Limb (tissue), 2 donors: Measurements from ENCODE around the gene MEF2B.
A peak's percentile ranks its signal among the peaks of the same experiment; 100 is the strongest.
"Not testable (repeated sequence)": the region's sequence is repeated elsewhere in the genome, so short reads cannot be mapped to it uniquely, and the experiment has no call there.

ENCODE experiments used
- DNase-seq, 2 donors: peaks; one replicate each; pipeline ENCODE4 v3.0.0-alpha.2; 2016; ENCODE audit errors: extremely low spot score in 2 of 2

Gene MEF2B

DNA sequence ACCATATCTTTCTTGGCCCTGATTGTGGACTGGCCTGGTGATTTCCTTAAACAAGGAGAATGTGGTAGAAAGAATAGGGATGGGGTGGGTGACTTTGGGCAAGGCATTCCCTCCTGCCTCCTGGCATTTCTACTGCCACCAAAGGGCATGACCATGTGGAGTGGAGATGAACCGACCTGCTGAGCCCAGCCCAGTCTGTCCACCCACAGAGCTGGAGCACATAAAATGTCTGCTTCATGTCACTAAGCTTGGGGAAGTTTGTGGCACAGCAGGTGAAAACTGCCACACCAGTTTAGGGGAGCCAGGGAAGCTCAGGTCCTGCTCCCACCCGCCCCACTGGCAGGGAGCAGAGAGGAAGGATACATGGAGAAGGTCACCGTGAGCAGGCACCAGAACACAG, 38.1 kb downstream of the MEF2B start:
- DNase-seq: no peak

DNA sequence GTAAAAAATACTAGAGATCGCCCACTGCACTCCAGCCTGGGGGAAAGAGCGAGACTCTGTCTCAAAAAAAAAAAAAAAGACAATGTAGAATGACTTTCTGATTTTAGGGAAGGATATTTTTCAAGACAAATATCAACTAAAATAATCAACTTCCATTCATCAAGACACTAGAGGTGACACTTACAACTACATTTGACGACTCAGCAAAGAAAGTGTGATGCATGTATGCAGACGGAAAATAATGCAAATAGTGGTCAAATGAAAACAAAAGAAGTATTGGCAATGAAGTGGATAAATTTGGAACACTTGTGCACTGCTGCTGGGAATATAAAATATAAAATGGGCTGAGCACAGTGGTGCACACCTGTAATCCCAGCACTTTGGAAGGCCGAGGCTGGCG, 44.0 kb downstream of the MEF2B start:
- no peak for DNase-seq

DNA sequence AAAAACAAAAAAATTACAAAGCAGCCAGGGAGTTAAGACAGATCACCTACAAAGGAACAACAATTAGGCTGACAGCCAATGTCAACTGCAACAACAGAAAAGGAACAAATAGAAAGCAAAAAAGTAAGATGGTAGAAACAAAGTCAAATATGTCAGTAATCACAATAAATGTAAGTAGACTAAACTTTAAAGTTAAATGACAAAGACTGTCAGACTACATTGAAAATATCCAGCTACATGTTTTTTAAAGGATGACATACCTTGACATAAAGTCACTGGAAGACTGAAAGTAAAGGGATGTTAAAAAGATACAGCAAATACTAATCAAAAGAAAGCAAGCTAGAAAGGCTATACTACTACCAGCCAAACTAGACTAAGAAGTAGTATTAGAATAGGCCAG, 46.7 kb downstream of the MEF2B start:
- DNase-seq: no peak

DNA sequence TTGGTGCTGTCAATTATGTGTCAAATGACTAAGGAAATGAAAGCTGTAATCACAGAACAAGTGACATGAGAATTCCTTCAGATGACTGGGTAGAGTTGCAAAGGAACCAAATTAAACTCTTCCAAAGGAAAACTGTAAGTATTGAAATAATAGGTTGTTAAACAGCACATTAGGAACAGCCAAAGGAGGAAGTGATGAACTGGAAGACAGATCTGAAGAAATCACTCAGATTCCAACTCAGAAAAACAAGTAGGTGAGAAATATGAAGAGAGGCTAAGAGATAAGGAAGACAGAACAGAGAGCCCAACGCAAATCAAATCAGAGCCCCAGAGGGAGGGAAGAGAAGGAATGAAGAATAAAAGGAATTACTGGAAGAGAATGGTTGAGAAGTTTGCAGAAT, 47.2 kb downstream of the MEF2B start:
- DNase-seq: no peak

DNA sequence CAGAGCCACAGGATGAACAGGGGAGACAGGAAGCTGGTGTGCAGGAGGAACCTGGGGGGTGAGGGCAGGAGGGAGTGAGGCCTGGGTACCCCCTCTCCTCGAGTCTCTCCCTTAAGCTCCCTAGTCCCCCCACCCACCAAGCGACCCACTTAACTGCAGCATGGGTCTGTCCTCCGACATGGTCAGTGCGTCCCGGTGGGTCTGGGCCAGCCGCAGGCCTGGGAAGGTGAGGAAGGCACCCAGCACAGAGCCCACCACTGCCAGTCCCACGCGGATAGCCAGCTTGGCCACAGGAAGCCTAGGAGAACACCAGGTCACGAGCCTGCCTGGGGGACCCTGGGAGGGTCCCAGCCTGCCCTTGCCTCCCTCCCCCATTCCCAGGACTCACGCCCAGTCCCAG, 48.7 kb downstream of the MEF2B start:
- no peak for DNase-seq

DNA sequence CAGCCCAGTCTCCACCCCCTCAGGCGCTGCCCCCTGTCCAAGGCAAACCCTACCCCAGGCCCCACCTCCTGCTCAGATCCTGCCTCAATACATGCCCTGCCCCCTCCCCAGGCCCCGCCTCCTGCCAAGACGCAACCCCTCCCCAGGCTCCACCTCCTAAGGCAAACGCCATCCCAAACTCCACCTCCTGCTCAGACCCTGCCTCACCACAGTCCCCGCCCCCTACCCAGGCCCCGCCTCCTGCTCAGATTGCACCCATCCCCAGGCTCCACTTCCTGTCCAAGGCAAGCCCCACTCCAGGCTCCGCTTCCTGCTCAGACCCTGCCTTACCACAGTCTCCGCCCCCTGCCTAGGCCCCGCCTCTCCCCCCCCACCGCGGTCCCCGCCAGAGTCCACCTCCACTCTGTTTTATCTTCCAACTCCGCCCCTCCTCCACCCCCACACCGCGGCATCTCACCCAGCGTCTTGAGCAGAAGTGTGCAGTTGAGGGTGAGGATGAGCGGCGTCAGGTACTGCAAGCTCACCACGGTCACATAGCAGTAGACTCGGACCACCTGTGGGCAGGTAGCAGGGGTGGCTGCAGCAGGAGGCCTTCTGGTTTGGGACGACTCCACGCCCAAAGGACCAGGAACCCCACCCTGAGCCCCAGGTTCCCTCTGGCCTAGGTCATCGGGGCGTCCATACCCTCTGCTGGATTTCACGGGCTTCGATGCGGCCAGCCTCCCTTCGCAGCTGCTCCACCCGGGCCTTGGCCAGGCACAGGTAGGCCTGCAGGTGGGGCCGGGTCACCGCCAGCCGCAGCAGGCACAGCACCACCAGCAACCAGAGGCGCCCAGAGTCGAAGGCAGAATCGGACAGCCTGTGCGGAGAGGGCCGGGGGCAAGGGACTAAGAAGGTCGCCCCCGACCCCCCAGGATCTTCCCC, 49.5 kb downstream of the MEF2B start:
- DNase-seq: peak; percentile 24 to 88

DNA sequence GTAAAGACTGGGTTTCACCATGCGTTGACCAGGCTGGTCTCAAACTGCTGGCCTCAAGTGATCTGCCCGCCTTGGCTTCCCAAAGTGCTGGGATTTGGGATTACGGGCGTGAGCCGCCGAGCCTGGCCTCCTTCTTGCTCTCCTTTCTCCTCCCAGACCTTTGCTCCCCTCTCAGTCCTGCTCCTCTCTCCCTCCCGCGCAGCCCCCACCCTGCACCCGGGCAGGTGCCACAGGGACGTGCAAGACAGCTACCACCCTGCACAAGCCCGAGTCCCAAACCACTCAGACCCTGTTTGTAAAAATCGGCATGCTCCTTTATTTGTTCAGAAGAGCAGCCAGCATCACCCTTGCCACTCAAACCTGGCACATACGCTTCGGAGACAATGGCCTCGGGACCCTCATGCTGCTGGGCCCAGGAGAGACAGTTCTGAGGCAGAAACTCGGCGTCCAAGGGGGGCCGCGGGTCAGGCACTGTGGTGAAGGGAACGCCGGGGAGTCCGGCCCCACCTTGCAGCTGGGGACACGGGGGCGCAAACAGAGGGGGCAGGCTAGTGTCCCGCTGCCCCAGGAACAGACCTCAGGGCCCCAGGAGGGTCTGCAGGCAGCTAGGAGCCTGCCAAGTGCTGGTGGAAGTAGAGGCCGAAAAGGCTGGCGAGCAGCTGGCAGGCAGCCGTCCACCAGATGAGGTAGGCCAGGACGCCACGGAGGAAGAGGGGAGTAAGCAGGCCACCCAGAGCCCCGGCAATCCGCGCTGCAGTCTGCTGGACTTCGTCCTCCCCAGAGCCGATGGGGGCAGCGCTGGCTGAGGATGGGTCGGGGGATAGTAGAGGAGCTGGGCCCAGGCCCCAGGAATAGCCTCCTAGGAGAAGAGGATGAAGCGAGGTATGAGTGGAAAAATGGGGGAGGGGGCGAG, 50.5 kb downstream of the MEF2B start:
- DNase-seq: no peak

DNA sequence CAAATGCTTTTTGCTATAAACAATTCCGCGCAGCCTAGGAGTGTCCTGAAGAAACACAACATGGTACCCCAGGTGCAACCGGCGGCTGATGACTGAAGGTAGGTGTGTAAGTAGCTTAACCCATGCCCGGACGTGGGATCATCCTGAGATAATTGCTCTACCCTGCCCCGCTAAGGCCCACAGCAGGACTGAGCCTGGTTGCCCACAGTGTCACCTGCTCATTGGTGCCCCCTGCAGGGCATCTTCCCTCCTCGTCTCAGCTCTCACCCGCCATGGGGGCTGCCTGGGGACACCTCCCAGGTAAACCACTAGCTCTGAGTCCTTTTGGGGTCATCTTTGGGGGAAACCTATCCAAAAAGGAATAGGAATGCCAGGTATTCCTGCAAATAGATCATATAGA, 54.1 kb downstream of the MEF2B start:
- no peak for DNase-seq

DNA sequence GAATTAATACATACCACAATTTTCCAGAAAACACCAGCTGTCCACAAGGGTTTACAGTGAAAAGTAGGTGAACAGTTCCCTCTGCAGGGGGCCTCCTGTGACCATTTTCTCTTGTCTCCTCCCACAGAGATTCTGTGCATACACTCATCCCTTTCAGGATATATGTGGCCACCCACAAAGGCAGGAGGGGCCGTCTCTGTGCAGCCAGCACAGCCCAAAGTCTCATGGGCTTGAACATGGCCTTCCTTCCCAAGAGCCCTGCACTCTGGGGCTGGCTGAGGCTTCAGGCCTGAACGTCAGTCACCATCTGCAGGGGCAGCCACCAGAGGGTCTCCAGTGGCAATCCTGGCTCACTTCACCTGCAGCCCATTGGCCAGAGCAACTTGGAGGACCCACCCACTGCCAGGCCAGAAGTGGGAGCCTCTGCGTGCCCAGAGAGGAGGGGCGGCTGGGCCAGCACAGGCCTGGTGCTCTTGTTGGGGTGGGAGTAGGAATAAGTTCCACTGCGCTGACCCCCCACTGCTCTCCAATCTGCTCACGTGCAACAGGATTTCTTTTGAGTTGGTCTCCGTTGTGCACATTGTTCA, 56.9 kb downstream of the MEF2B start:
- no peak for DNase-seq

DNA sequence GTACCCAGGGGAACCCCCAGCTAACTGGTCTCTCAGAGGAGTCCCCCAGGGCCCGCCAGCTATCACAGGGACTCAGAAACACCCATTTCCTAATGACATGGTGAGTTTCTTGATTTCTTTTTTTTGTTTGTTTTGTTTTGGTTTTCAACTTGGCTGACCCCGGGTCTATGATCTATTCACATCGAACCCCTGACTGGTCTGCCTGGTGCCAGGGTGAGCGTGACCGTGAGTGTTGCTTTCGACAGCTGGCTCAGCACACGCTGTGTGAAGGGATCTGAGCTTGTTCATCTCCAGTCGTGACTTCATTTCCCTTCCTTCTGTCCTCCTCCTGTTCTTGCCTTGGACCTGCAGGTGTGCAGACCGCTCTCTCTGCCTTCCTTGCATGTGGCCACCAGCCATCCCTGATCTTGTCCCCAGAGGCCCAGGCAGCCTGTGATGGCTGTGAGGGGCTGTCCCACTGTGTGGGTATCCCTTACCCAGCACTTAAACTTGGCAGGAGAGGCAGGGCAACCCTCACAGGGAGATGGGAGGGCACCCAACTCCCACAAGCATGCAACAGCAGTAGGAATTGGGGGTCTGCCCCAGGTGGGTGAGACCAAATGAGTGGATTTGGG, 58.0 kb downstream of the MEF2B start:
- DNase-seq: no peak

DNA sequence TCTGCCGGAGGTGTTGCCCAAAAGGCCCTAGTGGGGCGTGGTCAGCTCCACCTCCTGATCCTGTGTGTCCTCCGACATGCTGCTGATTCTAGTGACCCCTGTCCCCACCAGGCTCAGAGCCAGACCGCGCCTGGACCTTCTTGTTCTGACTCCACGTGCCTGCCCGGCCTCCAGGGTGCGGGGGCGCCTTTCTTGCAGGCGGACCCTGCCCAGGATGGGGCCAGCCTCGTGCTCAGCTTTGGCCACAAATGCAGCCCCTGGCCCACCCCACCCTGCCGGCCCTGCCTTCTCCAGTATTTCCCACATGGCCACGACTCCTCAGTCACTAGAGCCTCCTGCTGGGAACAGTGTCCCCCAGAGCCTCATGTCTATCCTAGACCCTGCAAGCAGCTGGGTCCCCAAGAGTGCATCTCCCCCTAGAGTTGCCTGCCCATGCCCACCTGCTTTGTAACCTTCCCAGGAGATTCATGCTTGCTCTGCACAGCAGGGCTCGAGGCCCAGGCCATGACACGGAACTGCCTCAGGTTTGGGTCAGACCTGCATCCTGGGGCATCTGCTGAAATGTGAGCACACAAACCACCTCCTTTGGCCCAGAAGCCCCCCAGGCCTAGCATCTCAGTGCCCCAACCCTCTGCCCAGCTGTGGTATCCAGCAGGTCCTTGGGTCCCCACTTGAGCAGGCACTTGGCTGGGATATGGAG, 58.8 kb downstream of the MEF2B start:
- DNase-seq: no peak

DNA sequence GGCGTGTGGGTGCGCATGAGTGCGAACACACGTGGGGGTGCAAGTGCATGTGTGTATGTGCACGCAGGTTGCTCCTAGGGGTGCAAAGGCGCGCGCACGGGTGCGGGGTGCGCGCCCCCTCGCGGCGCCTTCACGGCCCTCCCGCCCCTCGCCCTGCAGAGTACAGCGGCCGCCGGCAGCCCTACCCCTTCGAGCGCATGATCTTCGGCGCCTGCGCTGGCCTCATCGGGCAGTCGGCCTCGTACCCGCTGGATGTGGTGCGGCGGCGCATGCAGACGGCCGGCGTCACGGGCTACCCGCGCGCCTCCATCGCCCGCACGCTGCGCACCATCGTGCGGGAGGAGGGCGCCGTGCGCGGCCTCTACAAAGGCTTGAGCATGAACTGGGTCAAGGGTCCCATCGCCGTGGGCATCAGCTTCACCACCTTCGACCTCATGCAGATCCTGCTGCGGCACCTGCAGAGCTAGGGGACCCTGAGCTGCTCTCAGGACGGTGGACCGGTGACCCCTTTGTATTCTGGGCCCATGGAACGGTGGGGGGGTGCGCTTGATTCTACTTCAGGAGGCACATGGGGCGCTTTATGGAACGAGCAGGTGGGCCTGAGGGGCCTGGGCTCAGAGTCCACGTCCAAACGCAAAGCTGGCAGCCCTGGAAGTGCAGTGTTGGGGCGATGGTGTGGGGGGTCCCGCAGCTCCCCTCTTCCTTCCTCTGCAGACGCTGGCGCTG, 59.5 kb downstream of the MEF2B start:
- peak in 1 of 2 donors; percentile 65 for DNase-seq

DNA sequence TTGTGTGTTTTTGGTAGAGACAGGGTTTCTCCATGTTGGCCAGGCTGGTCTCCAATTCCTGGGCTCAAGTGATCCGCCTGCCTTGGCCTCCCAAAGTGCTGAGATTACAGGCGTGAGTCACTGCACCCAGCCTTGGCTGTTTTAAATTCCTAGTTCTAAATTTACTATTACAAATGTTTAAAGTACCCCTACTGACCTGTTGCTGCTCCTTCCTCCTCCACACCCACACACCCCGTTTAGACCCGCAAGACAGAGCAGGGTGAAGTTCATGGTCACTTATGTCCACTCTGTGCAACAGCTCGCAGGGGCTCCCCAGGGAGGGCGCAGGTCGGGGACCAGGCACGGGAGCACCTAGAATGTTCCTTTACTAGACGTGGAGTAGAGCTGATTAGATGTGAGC, 60.5 kb downstream of the MEF2B start:
- no peak for DNase-seq

DNA sequence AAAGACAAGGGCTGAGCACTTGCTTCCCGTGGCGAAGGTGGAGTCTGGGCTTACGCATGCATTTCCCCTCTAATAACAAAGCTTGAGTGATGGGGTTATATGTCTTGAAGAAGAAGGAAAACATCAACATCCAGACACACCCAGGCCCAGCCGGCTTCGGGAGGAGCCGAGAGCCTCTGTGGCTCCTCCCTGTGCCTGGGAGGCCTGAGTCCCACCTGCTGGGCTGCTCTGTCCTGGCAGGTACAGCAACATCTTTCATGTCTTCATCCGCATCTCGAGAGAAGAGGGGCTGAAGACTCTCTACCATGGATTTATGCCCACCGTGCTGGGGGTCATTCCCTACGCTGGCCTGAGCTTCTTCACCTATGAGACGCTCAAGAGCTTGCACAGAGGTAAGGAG, 62.4 kb downstream of the MEF2B start:
- no peak for DNase-seq

DNA sequence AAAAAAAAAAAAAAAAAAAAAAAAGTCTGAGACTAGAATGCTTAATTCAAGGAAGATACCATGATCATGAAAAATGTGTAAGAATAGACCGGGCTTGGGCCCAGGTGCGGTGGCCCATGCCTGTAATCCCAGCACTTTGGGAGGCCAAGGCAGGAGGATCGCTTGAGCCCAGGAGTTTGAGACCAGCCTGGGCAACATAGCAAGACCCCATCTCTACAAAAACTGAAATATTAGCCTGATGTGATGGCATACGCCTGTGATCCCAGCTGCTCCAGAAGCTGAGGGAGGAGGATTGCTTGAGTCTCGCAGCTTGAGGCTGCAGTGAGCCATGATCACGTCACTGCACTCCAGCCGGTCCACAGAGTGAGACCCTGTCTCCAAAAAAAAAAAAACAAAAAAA, 63.1 kb downstream of the MEF2B start:
- DNase-seq: not testable (repeated sequence)

DNA sequence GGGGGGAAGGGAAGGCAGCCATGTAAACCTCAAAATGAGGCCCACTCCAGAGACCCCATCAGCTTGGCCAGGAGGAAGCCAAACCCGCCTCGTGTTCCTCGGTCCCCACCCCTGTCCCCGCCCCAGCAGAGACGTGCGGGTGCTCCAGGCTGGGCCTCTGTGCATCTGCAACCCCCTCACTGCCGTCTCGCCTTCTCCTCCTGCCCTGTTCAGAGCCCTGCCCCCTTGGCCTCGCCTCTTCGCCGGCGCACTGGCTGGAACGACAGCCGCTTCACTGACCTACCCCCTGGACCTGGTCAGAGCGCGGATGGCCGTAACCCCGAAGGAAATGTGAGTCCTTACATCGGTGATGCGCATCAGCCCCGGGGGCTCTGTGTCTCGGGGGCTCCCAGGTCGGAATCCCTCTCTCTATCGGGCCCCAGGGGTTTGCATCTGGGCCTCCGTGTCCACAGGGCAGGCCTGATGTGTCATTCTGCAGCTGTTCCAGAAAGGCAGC, 64.0 kb downstream of the MEF2B start:
- peak in 1 of 2 donors; percentile 63 for DNase-seq

DNA sequence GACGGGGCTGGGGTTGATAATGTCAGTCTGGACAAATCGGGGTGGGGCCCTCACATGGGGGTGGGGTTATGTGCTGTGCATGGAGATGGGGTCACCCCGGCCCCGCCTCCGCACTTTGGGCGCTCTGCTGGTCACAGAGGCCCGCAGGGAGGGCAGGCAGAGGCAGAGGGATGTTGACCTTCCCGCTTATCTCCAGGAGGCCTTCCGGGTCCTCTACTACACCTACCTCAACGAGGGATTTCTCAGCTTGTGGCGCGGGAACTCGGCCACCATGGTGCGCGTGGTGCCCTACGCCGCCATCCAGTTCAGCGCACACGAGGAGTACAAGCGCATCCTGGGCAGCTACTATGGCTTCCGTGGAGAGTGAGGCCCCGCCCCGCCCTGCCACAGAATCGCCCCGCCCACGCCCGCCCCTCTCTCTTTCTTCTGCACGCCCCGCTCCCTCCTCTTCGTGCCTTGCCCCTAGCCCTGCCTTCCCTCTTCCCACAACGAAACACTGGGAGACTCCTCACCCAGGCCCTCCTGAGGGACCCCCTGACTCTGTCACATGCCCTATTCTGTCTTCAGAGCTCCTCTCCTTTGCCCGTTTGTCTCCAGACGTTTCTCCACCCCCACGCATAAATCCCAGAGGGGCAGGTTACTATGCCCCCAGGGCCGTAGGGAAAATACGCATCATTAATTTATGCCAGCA, 64.6 kb downstream of the MEF2B start:
- peak; percentile 73 to 87 for DNase-seq

DNA sequence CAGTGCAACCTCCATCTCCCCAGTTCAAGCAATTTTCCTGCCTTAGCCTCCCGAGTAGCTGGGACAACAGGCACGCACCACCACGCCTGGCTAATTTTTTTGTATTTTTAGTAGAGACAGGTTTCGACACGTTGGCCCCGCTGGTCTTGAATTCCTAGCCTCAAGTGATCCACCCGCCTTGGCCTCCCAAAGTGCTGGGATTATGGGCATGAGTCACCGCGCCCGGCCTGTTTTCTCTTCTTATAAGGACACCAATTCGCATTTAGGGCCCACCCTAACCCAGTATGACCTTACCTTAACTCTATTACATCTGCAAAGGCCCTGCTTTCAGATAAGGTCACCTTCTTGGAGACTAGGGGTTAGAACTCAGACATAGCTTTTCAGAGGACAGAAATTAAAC, 66.9 kb downstream of the MEF2B start:
- no peak for DNase-seq

DNA sequence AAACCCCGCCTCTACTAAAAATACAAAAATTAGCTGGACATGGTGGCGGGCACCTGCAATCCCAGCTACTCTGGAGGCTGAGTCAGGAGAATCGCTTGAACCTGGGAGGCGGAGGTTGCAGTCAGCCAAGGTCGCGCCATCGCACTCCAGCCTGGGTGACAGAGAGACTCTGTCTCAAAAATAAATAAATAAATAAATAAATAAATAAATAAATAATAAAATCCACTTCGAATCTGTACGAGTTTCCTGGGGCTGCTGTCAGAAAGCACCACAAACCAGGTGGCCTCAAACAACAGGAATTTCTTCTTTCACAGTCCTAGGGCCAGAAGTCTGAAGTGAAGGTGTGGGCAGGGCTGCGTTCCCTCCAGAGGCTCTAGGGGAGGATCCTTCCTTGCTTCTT, 67.5 kb downstream of the MEF2B start:
- not testable (repeated sequence) for DNase-seq

DNA sequence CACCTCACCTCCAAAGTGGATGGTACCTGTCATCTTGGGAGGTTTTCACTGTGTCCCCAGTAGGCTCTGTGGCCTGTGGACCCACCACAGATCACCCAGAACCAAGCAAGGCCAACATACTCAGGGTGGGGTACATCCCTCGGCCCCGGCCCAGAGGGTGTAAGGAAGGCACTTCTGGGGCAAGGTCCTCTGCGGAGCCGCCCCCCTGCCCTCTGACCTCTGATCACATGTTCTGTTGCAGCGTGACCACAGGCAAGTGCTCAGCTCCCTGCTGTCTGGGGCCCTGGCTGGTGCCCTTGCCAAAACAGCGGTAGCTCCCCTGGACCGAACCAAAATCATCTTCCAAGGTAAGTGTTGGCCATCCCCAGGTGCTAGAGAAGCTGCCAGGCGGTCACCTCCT, 68.5 kb downstream of the MEF2B start:
- DNase-seq: no peak
